HepG2 (cell line): ENCODE measurements around the gene VARS1. TPM values are rescaled to one million over a fixed set of nuclear protein-coding genes. Genes with fewer than 3 reads are reported as not detected.

ENCODE experiments used
- ATAC-seq: fragments of 200-7000 bp; cut with Tn5 transposase; 3 replicates; pipeline ENCODE4 v1.9.1; 2020; ENCODE audit warnings: mild to moderate bottlenecking, moderate library complexity
- BruUV-seq: library from RNA; stranded (reverse); fragments of 400-500 nt; replicated peaks from 2 replicates; lab custom pipeline; 2021; lab: Mats Ljungman, UMichigan
- CTCF ChIA-PET: fragments of 300-600 bp; formaldehyde crosslinking; extraction: SDS; loops from one replicate; lab custom pipeline; 2021; ENCODE audit warnings: low total read pairs, inconsistent platforms, low intra/inter-chr PET ratio; lab: Yijun Ruan, JAX
- POLR2A ChIA-PET: fragments of 350-600 bp; sonication (Branson Sonifier 250); formaldehyde crosslinking; loops from one replicate; lab custom pipeline; 2020; ENCODE audit warnings: antibody characterized with exemption, inconsistent platforms; lab: Yijun Ruan, JAX
- DNase-seq: peaks from one replicate; pipeline ENCODE4 v3.0.0-alpha.2; 2015; ENCODE audit warnings: low spot score
- FAIRE-seq: peaks from 3 replicates; lab custom pipeline; 2011; peaks lifted over from hg19 to GRCh38; lab: Jason Lieb, UNC
- H2AFZ ChIP-seq: one replicate; pipeline ENCODE4 v1.6.1; 2011; ENCODE audit warnings: low read length, inconsistent platforms
- H3K27ac ChIP-seq: fragments of 300-600 bp; 3 replicates; pipeline ENCODE4 v1.8.0; 2011; ENCODE audit warnings: mixed run types, mild to moderate bottlenecking, mixed read lengths, low read length, inconsistent platforms; ENCODE audit not compliant: insufficient read depth; ENCODE audit errors: extremely low read length
- H3K27me3 ChIP-seq, 2 experiments: fragments of 200-600 bp in 1 of 2; 2 replicates in 1 of 2; 3 replicates in 1 of 2; pipeline versions ENCODE4 v1.6.0 to v1.8.0; 2011; ENCODE audit warnings: low read length in 2 of 2, mild to moderate bottlenecking in 2 of 2, moderate library complexity in 2 of 2, inconsistent platforms in 1 of 2; ENCODE audit not compliant: insufficient read depth in 2 of 2, control insufficient read depth in 1 of 2
- H3K36me3 ChIP-seq, 2 experiments: fragments of 200-600 bp in 1 of 2; replicated peaks in 1 of 2; 2 replicates in 1 of 2; 3 replicates in 1 of 2; pipeline versions ENCODE4 v1.5.1 to v1.8.0; 2011; ENCODE audit warnings: low read length in 2 of 2, inconsistent platforms in 1 of 2; ENCODE audit not compliant: insufficient read depth in 2 of 2, control insufficient read depth in 1 of 2
- H3K4me1 ChIP-seq: 2 replicates; pipeline ENCODE4 v1.5.1; 2012; ENCODE audit warnings: low read length, inconsistent platforms; ENCODE audit not compliant: insufficient read depth
- H3K4me2 ChIP-seq: 2 replicates; pipeline ENCODE4 v1.6.0; 2011; ENCODE audit warnings: low read depth, low read length, inconsistent platforms
- H3K4me3 ChIP-seq, 3 experiments: fragments of 200-600 bp in 1 of 3; sonication (generic), shearing (Covaris generic) in 1 of 3; replicated peaks in 1 of 3; 2 replicates each; pipeline ENCODE4 v1.5.1; 2011 to 2016; ENCODE audit warnings: low read length in 3 of 3, inconsistent platforms in 2 of 3, low read depth in 2 of 3, mild to moderate bottlenecking in 2 of 3, control low read depth in 1 of 3, mixed read lengths in 1 of 3; ENCODE audit not compliant: insufficient read depth in 1 of 3
- H3K79me2 ChIP-seq: one replicate; pipeline ENCODE4 v1.6.1; 2011; ENCODE audit warnings: low read length, inconsistent platforms; ENCODE audit not compliant: insufficient read depth
- H3K9ac ChIP-seq: 2 replicates; pipeline ENCODE4 v1.6.0; 2011; ENCODE audit warnings: mild to moderate bottlenecking, low read depth, low read length, inconsistent platforms; ENCODE audit not compliant: insufficient read depth
- H3K9me3 ChIP-seq: 2 replicates; pipeline ENCODE4 v1.5.1; 2012; ENCODE audit warnings: mild to moderate bottlenecking, low read length
- H4K20me1 ChIP-seq: 2 replicates; pipeline ENCODE4 v1.6.0; 2011; ENCODE audit warnings: inconsistent platforms, mild to moderate bottlenecking, low read length, moderate library complexity; ENCODE audit not compliant: insufficient read depth
- AKAP8 ChIP-seq: sonication (generic); formaldehyde crosslinking; IDR thresholded peaks from 2 replicates; pipeline ENCODE4 v1.5.1; 2020; ENCODE audit warnings: mild to moderate bottlenecking, missing genetic modification reagents
- ATF4 ChIP-seq, 2 experiments: fragments of 450-650 bp in 1 of 2; sonication (generic) in 1 of 2; formaldehyde crosslinking; IDR thresholded peaks; 2 replicates each; pipeline versions ENCODE4 v1.5.0 to v1.8.0; 2020 to 2022; ENCODE audit warnings: mild to moderate bottlenecking in 1 of 2, missing genetic modification reagents in 1 of 2
- MAZ ChIP-seq, 2 experiments: sonication (generic) in 1 of 2; formaldehyde crosslinking in 1 of 2; IDR thresholded peaks; 2 replicates each; pipeline versions ENCODE4 v1.5.0 to v1.6.1; 2012 to 2020; ENCODE audit warnings: low read depth in 2 of 2, mild to moderate bottlenecking in 2 of 2, borderline replicate concordance in 1 of 2, improper control_type of control experiment in 1 of 2, low read length in 1 of 2, missing genetic modification reagents in 1 of 2, moderate library complexity in 1 of 2
- NCOR1 ChIP-seq: fragments of 200-600 bp; sonication (generic); IDR thresholded peaks from 2 replicates; pipeline ENCODE4 v1.7.0; 2017; ENCODE audit warnings: antibody characterized with exemption, low read length, borderline replicate concordance
- POLR2G ChIP-seq: fragments of 200-400 bp; formaldehyde crosslinking; IDR thresholded peaks from 2 replicates; pipeline ENCODE4 v1.6.1; 2018; ENCODE audit warnings: mild to moderate bottlenecking, low read depth, low read length, moderate library complexity
- THRA ChIP-seq: sonication (generic); formaldehyde crosslinking; IDR thresholded peaks from 2 replicates; pipeline ENCODE4 v1.4.0; 2020; ENCODE audit warnings: missing genetic modification reagents, borderline replicate concordance
- ZBTB38 ChIP-seq: sonication (generic); formaldehyde crosslinking; IDR thresholded peaks from 2 replicates; pipeline ENCODE4 v1.5.1; 2020; ENCODE audit warnings: mild to moderate bottlenecking, missing genetic modification reagents
- ZFP36L1 ChIP-seq: sonication (generic); formaldehyde crosslinking; IDR thresholded peaks from 2 replicates; pipeline ENCODE4 v1.8.0; 2022; ENCODE audit warnings: mild to moderate bottlenecking, missing genetic modification reagents, moderate library complexity
- ZNF20 ChIP-seq: sonication (generic); formaldehyde crosslinking; IDR thresholded peaks from 2 replicates; pipeline ENCODE4 v1.4.0; 2020; ENCODE audit warnings: mild to moderate bottlenecking, moderate library complexity, missing genetic modification reagents
- ZNF333 ChIP-seq: sonication (generic); formaldehyde crosslinking; IDR thresholded peaks from 2 replicates; pipeline ENCODE4 v1.4.0; 2020; ENCODE audit warnings: mild to moderate bottlenecking, missing genetic modification reagents, borderline replicate concordance
- ZNF34 ChIP-seq: sonication (generic); formaldehyde crosslinking; IDR thresholded peaks from 2 replicates; pipeline ENCODE4 v1.4.0; 2020; ENCODE audit warnings: mild to moderate bottlenecking, missing genetic modification reagents, borderline replicate concordance
- ZNF460 ChIP-seq: sonication (generic); formaldehyde crosslinking; IDR thresholded peaks from 2 replicates; pipeline ENCODE4 v1.5.1; 2020; ENCODE audit warnings: missing genetic modification reagents, mild to moderate bottlenecking, borderline replicate concordance
- ZNF816 ChIP-seq: sonication (generic); formaldehyde crosslinking; IDR thresholded peaks from 2 replicates; pipeline ENCODE4 v1.8.0; 2022; ENCODE audit warnings: missing genetic modification reagents, mild to moderate bottlenecking, borderline replicate concordance
- WGBS: methylation state at CpG from one replicate; pipeline ENCODE4 v1.1.6; 2017; ENCODE audit warnings: low lambda C conversion rate; 5-methylcytosine and 5-hydroxymethylcytosine counted together
- in situ Hi-C: cut with HindIII; loops from 2 replicates; pipeline ENCODE4 v1.10.0; 2017; ENCODE audit warnings: low pct_unique_long_range_greater_than_20kb; ENCODE audit not compliant: extremely low pct_ligation_motif_present
- intact Hi-C: fragments of 100-400 bp; cut with micrococcal nuclease; formaldehyde crosslinking; loops from one replicate; pipeline ENCODE4 v1.10.0; 2022; ENCODE audit not compliant: unreplicated experiment
- polyA plus RNA-seq, 8 experiments: library from polyadenylated mRNA; depleted of rRNA in 3 of 8; stranded (reverse) in 7 of 8; unstranded in 1 of 8; fragments of >200 nt; fragmentation: Illumina TruSeq in 4 of 8; extraction: Trizol in 4 of 8; gene quantifications; 2 replicates each; pipeline versions ENCODE4 v1.2.1 to v1.2.3, GENCODE V29; 2011 to 2016; ENCODE audit warnings: low read depth in 4 of 8, missing spikeins in 1 of 8, mixed read lengths in 1 of 8; ENCODE audit not compliant: insufficient read depth in 1 of 8
- total RNA-seq, 5 experiments: library from RNA; depleted of rRNA; stranded (reverse); fragments of >200 nt; fragmentation: Illumina TruSeq; extraction: Trizol; gene quantifications; 2 replicates each; pipeline ENCODE4 v1.2.3, GENCODE V29; 2016; ENCODE audit warnings: low read depth in 1 of 5
- TF ChIP-seq, protein P1 (sequence below): sonication (generic); formaldehyde crosslinking; IDR thresholded peaks from 2 replicates; pipeline ENCODE4 v1.4.0; 2020; ENCODE audit warnings: missing genetic modification reagents

VARS1 gene
- total and polyA plus RNA-seq, 2 of the 13 experiments (the other 11 are each of a cell fraction or from before 2014, with no cell fraction given): 14.7 to 56.1 TPM

DNA sequence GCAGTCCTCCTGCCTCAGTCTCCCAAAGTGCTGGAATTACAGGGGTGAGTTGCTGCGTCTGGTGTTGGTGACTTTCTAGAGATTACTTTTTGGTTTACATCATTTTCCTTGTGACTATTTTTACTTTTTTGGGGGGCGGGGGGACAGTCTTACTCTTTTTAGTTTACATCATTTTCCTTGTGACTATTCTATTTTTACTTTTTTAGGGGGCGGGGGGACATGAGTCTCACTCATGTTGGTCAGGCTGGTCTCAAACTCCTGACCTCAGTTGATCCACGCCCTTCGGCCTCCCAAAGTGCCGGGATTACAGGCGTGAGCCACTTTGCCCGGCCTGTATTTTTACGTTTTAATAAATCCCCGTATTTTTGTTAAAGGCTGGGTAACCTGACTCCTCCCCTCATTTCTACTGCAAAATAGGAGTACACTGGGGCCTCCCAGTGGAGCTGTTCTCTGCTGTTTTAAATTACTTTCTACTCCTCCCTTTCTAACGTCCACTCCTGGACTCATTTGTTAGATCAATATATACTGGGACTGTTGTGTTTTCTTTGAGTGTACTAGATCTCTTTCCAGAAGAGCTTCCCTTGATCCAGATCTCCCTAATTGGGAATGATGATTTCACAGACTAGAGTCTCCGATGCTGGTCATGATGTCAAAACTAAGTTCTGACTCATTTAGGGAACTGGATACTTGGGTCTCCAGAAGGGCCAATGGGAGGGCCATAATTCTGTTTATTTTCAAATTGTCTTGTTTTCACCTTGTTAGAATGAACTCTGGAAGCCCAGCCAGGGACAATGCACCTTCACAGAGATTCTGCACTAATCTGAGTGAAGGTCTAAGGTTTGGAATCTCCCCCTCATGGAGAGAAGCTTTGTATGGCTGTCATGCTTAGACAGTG lies 41.2 kb upstream of the VARS1 start (continued):
- TF ChIP-seq ZNF816 (CRISPR knock-in tag) (no peak), ZNF34 (CRISPR knock-in tag) (0 out of 2 replicates have a peak, but pooled peaks have one; percentile 32), MAZ (IDR thresholded peaks at IDR 0.05; ENCODE audit: borderline replicate concordance, low read depth, low read length) (no peak), MAZ (CRISPR knock-in tag; IDR thresholded peaks at IDR 0.05; ENCODE audit: low read depth) (0 out of 2 replicates have a peak, but pooled peaks have one; percentile 37), ZBTB38 (CRISPR knock-in tag) (no peak), ZNF20 (CRISPR knock-in tag) (no peak), THRA (CRISPR knock-in tag) (0 out of 2 replicates have a peak, but pooled peaks have one; percentile 9), ZFP36L1 (CRISPR knock-in tag) (0 out of 2 replicates have a peak, but pooled peaks have one; percentile 13)

DNA sequence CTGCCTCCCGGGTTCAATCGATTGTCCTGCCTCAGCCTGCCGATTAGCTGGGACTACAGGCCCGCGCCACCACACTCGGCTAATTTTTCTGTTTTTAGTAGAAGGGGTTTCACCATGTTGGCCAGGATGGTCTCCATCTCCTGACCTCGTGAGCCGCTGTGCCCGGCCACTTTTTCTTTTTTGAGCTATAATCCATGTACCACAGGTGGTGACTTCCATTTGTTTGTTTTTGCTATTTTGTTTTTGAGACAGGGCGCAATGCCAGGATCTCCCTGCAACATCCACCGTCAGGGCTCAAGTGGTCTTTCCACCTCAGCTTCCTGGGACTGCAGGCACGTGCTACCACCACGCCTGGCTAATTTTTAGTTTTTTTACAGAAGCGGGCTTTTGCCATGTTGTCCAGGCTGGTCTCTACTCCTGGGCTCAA lies 40.5 kb upstream of the VARS1 start:
- H3K9me3 ChIP-seq: no peaks in the 10 kb centered on the region
- BruUV-seq: no TSS peak
- ChIA-PET POLR2A (interaction anchor here (0.7 to 15.7 kb wide), 26 partner anchors 8 to 184 kb away, joined by 3 to 264 read pairs (median 5); partner anchors contain the start of genes ABHD16A, APOM, CFB and CLIC1), CTCF (no interaction called here)
- FAIRE-seq: no peak
- no peak for DNase-seq
- WGBS: 2% methylated on average over 14 of the region's 14 CpGs
- intact Hi-C loops: loop anchor here (10.0 kb wide), 1 partner anchor 119 kb away; the partner anchor contains the start of genes NELFE and SKIC2
- in situ Hi-C loops: no loop called here
- peak overlapping the region; percentile 75 to 98 (median 93) for H3K4me3 ChIP-seq
- peak overlapping the region; percentile 84 for H3K4me2 ChIP-seq
- H3K27me3 ChIP-seq: peaks cover 0 to 2% of the 10 kb centered on the region in 2 experiments; a peak in 1 of 5 replicates
- peaks cover 43% of the 10 kb centered on the region for H4K20me1 ChIP-seq
- H2AFZ ChIP-seq: no peak overlapping the region
- peak overlapping the region; percentile 98 for H3K9ac ChIP-seq
- peaks cover 12 to 33% of the 10 kb centered on the region in 2 experiments for H3K36me3 ChIP-seq
- peaks cover 52% of the 10 kb centered on the region for H3K4me1 ChIP-seq
- ATAC-seq: no peak
- peak overlapping the region; percentile 93 for H3K27ac ChIP-seq
- peaks cover 48% of the 10 kb centered on the region for H3K79me2 ChIP-seq
- TF ChIP-seq AKAP8 (CRISPR knock-in tag) (0 out of 2 replicates have a peak, but pooled peaks have one; percentile 40), ZNF333 (CRISPR knock-in tag) (no peak), ATF4 (CRISPR knock-in tag; IDR thresholded peaks at IDR 0.05) (0 out of 4 replicates have a peak, but pooled peaks of 1 of the 2 experiments have one; percentile 10), NCOR1 (0 out of 2 replicates have a peak, but pooled peaks have one; percentile 4), ZNF460 (CRISPR knock-in tag) (peak; percentile 81), POLR2G (peak; percentile 62; the same call in 1 of the 2 replicates)
- TF ChIP-seq, protein P1, sequence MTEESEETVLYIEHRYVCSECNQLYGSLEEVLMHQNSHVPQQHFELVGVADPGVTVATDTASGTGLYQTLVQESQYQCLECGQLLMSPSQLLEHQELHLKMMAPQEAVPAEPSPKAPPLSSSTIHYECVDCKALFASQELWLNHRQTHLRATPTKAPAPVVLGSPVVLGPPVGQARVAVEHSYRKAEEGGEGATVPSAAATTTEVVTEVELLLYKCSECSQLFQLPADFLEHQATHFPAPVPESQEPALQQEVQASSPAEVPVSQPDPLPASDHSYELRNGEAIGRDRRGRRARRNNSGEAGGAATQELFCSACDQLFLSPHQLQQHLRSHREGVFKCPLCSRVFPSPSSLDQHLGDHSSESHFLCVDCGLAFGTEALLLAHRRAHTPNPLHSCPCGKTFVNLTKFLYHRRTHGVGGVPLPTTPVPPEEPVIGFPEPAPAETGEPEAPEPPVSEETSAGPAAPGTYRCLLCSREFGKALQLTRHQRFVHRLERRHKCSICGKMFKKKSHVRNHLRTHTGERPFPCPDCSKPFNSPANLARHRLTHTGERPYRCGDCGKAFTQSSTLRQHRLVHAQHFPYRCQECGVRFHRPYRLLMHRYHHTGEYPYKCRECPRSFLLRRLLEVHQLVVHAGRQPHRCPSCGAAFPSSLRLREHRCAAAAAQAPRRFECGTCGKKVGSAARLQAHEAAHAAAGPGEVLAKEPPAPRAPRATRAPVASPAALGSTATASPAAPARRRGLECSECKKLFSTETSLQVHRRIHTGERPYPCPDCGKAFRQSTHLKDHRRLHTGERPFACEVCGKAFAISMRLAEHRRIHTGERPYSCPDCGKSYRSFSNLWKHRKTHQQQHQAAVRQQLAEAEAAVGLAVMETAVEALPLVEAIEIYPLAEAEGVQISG (CRISPR knock-in tag): peak; percentile 31; the same call in 1 of the 2 replicates
